NCI-H1436 treated with DMSO at 0.1 percent for 48 hours (cell line): ENCODE data around the gene RNU1-2.
"Not testable (repeated sequence)": the region's sequence is repeated elsewhere in the genome, so short reads cannot be mapped to it uniquely, and the experiment has no call there.

Experiments used
- DNase-seq: peaks from one replicate; lab custom pipeline; 2025; lab: John Stamatoyannopoulos, UW

Gene RNU1-2

DNA sequence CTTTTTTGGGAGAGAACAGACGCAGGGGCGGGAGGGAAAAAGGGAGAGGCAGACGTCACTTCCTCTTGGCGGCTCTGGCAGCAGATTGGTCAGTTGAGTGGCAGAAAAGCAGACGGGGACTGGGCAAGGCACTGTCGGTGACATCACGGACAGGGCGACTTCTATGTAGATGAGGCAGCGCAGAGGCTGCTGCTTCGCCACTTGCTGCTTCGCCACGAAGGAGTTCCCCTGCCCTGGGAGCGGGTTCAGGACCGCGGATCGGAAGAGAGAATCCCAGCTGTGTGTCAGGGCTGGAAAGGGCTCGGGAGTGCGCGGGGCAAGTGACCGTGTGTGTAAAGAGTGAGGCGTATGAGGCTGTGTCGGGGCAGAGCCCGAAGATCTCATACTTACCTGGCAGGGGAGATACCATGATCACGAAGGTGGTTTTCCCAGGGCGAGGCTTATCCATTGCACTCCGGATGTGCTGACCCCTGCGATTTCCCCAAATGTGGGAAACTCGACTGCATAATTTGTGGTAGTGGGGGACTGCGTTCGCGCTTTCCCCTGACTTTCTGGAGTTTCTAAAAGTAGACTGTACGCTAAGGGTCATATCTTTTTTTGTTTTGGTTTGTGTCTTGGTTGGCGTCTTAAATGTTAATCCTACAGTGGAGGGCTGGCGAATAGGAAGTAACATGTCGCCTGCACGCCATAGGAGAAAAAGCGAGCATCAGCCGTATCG lies at the start of gene RNU1-2:
Gene RNU1-2 (plus strand): TSS at position 383 of the 718 bp plus-strand sequence.
- peak; percentile 87 for DNase-seq

- DNase-seq = not testable (repeated sequence)
Observed at GRCh38 chr1:16856201-16856600, 39.6 kb upstream of the RNU1-2 start.

- not testable (repeated sequence) for DNase-seq
Observed at GRCh38 chr1:16859167-16860041, 36.4 kb upstream of the RNU1-2 start.

GRCh38 chr1:16860048-16860447 lies 35.7 kb upstream of the RNU1-2 start:
- DNase-seq = not testable (repeated sequence)

- DNase-seq = not testable (repeated sequence)
Observed at GRCh38 chr1:16861832-16862245, 33.9 kb upstream of the RNU1-2 start.

DNA sequence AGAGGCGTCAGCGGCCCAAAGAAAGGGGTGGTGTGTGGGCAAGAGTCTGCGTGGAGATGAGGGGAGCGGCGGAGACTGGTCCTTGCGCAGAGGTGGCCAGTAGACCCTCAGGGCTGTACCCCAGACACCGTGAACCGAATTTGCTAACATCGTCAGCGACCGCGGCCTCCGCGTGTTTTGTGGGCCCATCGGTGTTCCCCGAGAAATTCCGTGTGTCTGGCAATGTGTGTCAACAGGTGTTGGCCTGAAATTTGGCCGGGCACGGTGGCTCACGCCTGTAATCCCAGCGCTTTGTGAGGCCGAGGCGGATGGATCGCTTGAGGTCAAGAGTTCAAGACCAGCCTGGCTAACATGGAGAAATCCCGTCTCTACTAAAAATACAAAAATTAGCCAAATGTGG lies 33.4 kb upstream of the RNU1-2 start:
- not testable (repeated sequence) for DNase-seq

GRCh38 chr1:16863024-16863423 lies 32.8 kb upstream of the RNU1-2 start:
- DNase-seq = not testable (repeated sequence)

DNA sequence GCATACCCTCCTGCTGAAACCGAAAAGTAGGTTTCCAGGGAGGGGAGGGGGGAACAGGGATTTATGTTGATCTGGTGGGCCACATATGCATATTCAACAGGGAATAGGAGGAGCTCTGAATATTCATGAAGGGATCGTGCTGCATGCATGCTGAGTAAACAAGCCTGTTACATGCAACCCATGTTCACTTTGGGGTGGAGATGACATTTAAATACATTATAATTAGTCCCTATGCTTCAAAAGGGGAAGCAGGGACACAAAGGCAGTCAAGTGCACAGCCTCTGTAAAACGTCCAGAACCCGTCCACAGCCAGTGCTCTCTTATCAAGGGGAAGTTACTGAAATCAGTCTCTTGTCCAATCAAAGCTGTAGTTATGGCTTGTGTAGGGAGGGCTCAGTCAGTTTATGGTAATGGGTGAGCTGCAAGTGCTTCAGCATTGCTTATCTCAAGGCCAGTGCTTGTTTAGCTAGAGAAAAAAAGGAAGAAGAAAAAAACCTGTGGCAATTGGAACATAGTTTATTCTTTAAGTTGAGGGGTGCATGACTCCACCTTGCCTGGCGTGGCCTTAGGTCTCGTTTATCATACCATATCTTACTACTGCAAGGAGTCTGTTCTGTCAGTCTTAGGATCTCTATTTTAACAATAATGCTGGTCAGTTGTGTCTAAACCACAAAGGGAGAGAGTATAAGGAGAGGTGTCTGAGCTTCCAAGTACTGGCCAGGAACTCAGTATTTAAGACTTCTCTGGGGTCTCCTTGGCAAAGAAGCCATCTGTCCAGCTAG lies 28.7 kb upstream of the RNU1-2 start:
- not testable (repeated sequence) for DNase-seq

GRCh38 chr1:16868787-16869186 lies 27.0 kb upstream of the RNU1-2 start:
- DNase-seq = not testable (repeated sequence)

DNA sequence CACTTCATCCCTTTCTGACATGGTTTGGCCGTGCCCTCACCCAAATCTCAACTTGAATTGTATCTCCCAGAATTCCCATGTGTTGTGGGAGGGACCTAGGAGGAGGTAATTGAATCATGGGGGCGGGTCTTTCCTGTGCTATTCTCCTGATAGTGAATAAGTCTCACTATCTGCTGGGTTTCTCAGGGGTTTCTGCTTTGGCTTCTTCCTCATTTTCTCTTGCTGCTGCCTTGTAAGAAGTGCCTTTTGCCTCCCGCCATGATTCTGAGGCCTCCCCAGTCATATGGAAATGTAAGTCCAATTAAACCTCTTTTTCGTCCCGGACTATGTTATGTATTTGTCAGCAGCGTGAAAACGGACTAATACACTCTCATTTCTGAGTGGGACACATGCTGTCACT lies 25.8 kb upstream of the RNU1-2 start:
- not testable (repeated sequence) for DNase-seq

DNA sequence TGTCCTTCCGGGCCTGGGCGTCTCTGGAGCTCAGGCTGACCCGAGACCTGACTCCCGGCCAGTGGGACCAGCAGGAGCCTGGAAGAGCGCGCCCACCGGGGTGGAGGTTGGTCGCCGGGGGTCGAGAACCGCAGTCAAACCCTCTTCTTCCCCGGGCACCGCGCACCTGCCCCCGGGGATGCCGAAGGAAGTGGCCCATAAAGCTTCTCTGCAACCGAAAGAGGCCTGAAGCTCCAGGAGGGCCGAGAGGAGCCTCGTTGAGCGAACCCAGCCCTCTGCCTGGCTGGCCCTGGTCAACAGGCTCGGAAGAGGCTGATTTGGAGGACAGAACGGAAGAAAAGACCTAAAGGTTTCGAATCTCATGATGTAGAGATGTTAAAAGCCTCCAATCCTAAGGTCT lies 24.6 kb upstream of the RNU1-2 start:
- not testable (repeated sequence) for DNase-seq

GRCh38 chr1:16872152-16873075 lies 23.4 kb upstream of the RNU1-2 start:
- not testable (repeated sequence) for DNase-seq

GRCh38 chr1:16873076-16873879 lies 22.5 kb upstream of the RNU1-2 start:
- not testable (repeated sequence) for DNase-seq

DNA sequence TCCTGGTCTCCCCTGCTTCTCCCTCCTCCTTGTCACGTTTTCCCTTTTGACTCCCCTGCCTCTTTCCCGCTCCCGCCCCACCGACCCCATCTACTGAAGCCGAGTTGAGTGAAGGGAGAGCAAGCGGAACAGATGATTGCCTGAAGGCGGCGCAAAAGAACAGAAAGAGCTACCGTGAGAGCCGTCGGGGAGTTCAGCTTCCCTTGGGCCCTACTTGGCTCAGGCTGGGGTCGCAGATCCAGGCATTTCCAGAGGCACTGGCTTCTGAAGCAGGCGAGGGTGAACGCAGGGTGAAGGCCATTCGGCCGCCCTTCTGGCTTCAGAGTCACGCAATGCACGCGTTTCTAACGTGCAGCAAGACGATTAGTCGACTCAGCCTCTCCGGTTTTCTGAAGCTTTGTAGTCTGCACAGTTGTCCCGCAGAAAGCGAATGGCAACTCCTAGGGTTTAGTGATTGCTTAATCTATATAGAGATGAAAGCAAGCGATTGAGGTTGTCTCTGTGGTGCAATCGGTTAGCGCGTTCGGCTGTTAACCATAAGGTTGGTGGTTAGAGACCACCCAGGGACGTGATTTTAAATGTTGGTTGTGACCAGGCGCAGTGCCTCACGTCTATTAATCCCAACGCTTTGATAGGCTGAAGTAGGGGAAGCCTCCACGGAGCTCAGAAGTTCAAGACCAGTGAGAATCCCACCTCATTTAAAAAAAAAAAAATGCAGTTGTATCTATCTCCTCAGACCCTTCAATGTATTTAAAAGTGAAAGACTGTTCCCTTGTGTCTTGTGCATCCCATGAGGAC lies 20.6 kb upstream of the RNU1-2 start:
- not testable (repeated sequence) for DNase-seq

GRCh38 chr1:16881742-16882141 lies 14.0 kb upstream of the RNU1-2 start:
- DNase-seq = not testable (repeated sequence)

- DNase-seq = no peak
Observed at GRCh38 chr1:16882986-16883385, 12.8 kb upstream of the RNU1-2 start.

GRCh38 chr1:16884487-16884886 lies 11.3 kb upstream of the RNU1-2 start:
- DNase-seq = not testable (repeated sequence)

DNA sequence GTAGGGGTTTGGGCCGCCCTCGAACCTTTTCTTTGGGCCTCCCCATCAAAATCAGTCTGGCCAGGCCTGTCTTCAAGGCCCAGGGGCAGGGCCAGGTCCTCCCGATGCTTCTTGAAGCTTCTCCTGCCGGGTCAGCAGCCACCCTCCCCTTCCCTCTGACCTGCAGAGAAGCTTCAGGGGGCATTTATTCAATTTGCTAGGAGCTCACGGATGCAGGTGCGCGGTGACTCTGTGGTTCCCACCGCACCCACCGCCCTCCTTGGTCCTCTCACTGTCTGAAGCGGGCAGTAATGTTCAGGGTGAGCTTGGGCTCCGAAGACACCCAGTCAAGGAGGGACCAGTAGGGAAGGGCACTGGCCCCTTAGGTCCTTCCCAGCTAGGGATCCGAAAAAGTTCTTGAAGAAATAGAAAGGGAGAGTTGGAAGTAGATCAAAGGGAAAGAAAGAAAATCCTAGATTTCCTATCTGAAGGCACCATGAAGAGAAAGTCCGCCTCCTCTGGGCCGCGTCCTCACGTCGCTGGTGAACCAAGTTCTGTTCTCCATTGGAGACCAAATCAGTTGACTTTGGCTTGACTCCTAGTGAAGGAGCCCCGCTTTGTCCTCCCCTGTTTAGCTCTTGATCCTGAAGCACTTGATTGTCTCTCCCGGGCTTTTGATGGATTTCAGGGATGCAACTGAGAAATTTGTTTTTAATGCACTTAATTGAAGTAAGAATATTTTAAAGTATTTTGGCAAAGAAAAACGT lies 8.7 kb upstream of the RNU1-2 start:
- DNase-seq = no peak
